HepG2 (cell line): ENCODE data around the gene DLG3. TPM values are rescaled to one million over a fixed set of nuclear protein-coding genes. Genes with fewer than 3 reads are reported as not detected.

Source experiments
- ATAC-seq: fragments of 200-7000 bp; cut with Tn5 transposase; 3 replicates; pipeline ENCODE4 v1.9.1; 2020; ENCODE audit warnings: mild to moderate bottlenecking, moderate library complexity
- BruUV-seq: library from RNA; stranded (reverse); fragments of 400-500 nt; replicated peaks from 2 replicates; lab custom pipeline; 2021; lab: Mats Ljungman, UMichigan
- CTCF ChIA-PET: fragments of 300-600 bp; formaldehyde crosslinking; extraction: SDS; loops from one replicate; lab custom pipeline; 2021; ENCODE audit warnings: low total read pairs, inconsistent platforms, low intra/inter-chr PET ratio; lab: Yijun Ruan, JAX
- POLR2A ChIA-PET: fragments of 350-600 bp; sonication (Branson Sonifier 250); formaldehyde crosslinking; loops from one replicate; lab custom pipeline; 2020; ENCODE audit warnings: antibody characterized with exemption, inconsistent platforms; lab: Yijun Ruan, JAX
- DNase-seq: peaks from one replicate; pipeline ENCODE4 v3.0.0-alpha.2; 2015; ENCODE audit warnings: low spot score
- FAIRE-seq: peaks from 3 replicates; lab custom pipeline; 2011; peaks lifted over from hg19 to GRCh38; lab: Jason Lieb, UNC
- H2AFZ ChIP-seq: one replicate; pipeline ENCODE4 v1.6.1; 2011; ENCODE audit warnings: low read length, inconsistent platforms
- H3K27ac ChIP-seq: fragments of 300-600 bp; 3 replicates; pipeline ENCODE4 v1.8.0; 2011; ENCODE audit warnings: mixed run types, mild to moderate bottlenecking, mixed read lengths, low read length, inconsistent platforms; ENCODE audit not compliant: insufficient read depth; ENCODE audit errors: extremely low read length
- H3K27me3 ChIP-seq, 2 experiments: fragments of 200-600 bp in 1 of 2; 2 replicates in 1 of 2; 3 replicates in 1 of 2; pipeline versions ENCODE4 v1.6.0 to v1.8.0; 2011; ENCODE audit warnings: low read length in 2 of 2, mild to moderate bottlenecking in 2 of 2, moderate library complexity in 2 of 2, inconsistent platforms in 1 of 2; ENCODE audit not compliant: insufficient read depth in 2 of 2, control insufficient read depth in 1 of 2
- H3K36me3 ChIP-seq, 2 experiments: fragments of 200-600 bp in 1 of 2; replicated peaks in 1 of 2; 2 replicates in 1 of 2; 3 replicates in 1 of 2; pipeline versions ENCODE4 v1.5.1 to v1.8.0; 2011; ENCODE audit warnings: low read length in 2 of 2, inconsistent platforms in 1 of 2; ENCODE audit not compliant: insufficient read depth in 2 of 2, control insufficient read depth in 1 of 2
- H3K4me1 ChIP-seq: 2 replicates; pipeline ENCODE4 v1.5.1; 2012; ENCODE audit warnings: low read length, inconsistent platforms; ENCODE audit not compliant: insufficient read depth
- H3K4me2 ChIP-seq: 2 replicates; pipeline ENCODE4 v1.6.0; 2011; ENCODE audit warnings: low read depth, low read length, inconsistent platforms
- H3K4me3 ChIP-seq, 3 experiments: fragments of 200-600 bp in 1 of 3; sonication (generic), shearing (Covaris generic) in 1 of 3; replicated peaks in 1 of 3; 2 replicates each; pipeline ENCODE4 v1.5.1; 2011 to 2016; ENCODE audit warnings: low read length in 3 of 3, inconsistent platforms in 2 of 3, low read depth in 2 of 3, mild to moderate bottlenecking in 2 of 3, control low read depth in 1 of 3, mixed read lengths in 1 of 3; ENCODE audit not compliant: insufficient read depth in 1 of 3
- H3K79me2 ChIP-seq: one replicate; pipeline ENCODE4 v1.6.1; 2011; ENCODE audit warnings: low read length, inconsistent platforms; ENCODE audit not compliant: insufficient read depth
- H3K9ac ChIP-seq: 2 replicates; pipeline ENCODE4 v1.6.0; 2011; ENCODE audit warnings: mild to moderate bottlenecking, low read depth, low read length, inconsistent platforms; ENCODE audit not compliant: insufficient read depth
- H3K9me3 ChIP-seq: 2 replicates; pipeline ENCODE4 v1.5.1; 2012; ENCODE audit warnings: mild to moderate bottlenecking, low read length
- H4K20me1 ChIP-seq: 2 replicates; pipeline ENCODE4 v1.6.0; 2011; ENCODE audit warnings: inconsistent platforms, mild to moderate bottlenecking, low read length, moderate library complexity; ENCODE audit not compliant: insufficient read depth
- GTF2F1 ChIP-seq: fragments of 150-350 bp; IDR thresholded peaks from 2 replicates; pipeline ENCODE4 v1.6.1; 2014; ENCODE audit warnings: low read length
- JARID2 ChIP-seq: sonication (generic); formaldehyde crosslinking; IDR thresholded peaks from 2 replicates; pipeline ENCODE4 v1.8.1; 2023; ENCODE audit warnings: missing genetic modification reagents, inconsistent platforms; ENCODE audit not compliant: insufficient replicate concordance
- KDM6A ChIP-seq: IDR thresholded peaks from 2 replicates; pipeline ENCODE4 v1.6.1; 2016; ENCODE audit warnings: low read depth
- KLF16 ChIP-seq, 2 experiments: sonication (generic) in 1 of 2; formaldehyde crosslinking in 1 of 2; IDR thresholded peaks; 2 replicates each; pipeline versions ENCODE4 v1.6.1 to v1.8.0; 2016 to 2023; ENCODE audit warnings: missing genetic modification reagents in 2 of 2, missing compliant biosample characterization in 1 of 2
- MIER3 ChIP-seq: IDR thresholded peaks from 2 replicates; pipeline ENCODE4 v1.6.1; 2016; ENCODE audit warnings: missing compliant biosample characterization, borderline replicate concordance
- NR2F6 ChIP-seq, 2 experiments: IDR thresholded peaks; 2 replicates each; pipeline ENCODE4 v1.6.1; 2016; ENCODE audit warnings: antibody characterized with exemption in 1 of 2, mild to moderate bottlenecking in 1 of 2
- SMAD1 ChIP-seq: sonication (generic); formaldehyde crosslinking; IDR thresholded peaks from 2 replicates; pipeline ENCODE4 v1.4.0; 2020; ENCODE audit warnings: missing genetic modification reagents, low read depth, mild to moderate bottlenecking, borderline replicate concordance
- ZNF337 ChIP-seq: sonication (generic); formaldehyde crosslinking; IDR thresholded peaks from 2 replicates; pipeline ENCODE4 v1.5.1; 2020; ENCODE audit warnings: missing genetic modification reagents, low read depth, mild to moderate bottlenecking, borderline replicate concordance
- ZNF574 ChIP-seq: sonication (generic); formaldehyde crosslinking; IDR thresholded peaks from 2 replicates; pipeline ENCODE4 v1.4.0; 2020; ENCODE audit warnings: missing genetic modification reagents
- ZNF646 ChIP-seq: sonication (generic); formaldehyde crosslinking; IDR thresholded peaks from 2 replicates; pipeline ENCODE4 v1.9.0; 2021; ENCODE audit warnings: mild to moderate bottlenecking, missing genetic modification reagents
- WGBS: methylation state at CpG from one replicate; pipeline ENCODE4 v1.1.6; 2017; ENCODE audit warnings: low lambda C conversion rate; 5-methylcytosine and 5-hydroxymethylcytosine counted together
- in situ Hi-C: cut with HindIII; loops from 2 replicates; pipeline ENCODE4 v1.10.0; 2017; ENCODE audit warnings: low pct_unique_long_range_greater_than_20kb; ENCODE audit not compliant: extremely low pct_ligation_motif_present
- intact Hi-C: fragments of 100-400 bp; cut with micrococcal nuclease; formaldehyde crosslinking; loops from one replicate; pipeline ENCODE4 v1.10.0; 2022; ENCODE audit not compliant: unreplicated experiment
- polyA plus RNA-seq, 8 experiments: library from polyadenylated mRNA; depleted of rRNA in 3 of 8; stranded (reverse) in 7 of 8; unstranded in 1 of 8; fragments of >200 nt; fragmentation: Illumina TruSeq in 4 of 8; extraction: Trizol in 4 of 8; gene quantifications; 2 replicates each; pipeline versions ENCODE4 v1.2.1 to v1.2.3, GENCODE V29; 2011 to 2016; ENCODE audit warnings: low read depth in 4 of 8, missing spikeins in 1 of 8, mixed read lengths in 1 of 8; ENCODE audit not compliant: insufficient read depth in 1 of 8
- total RNA-seq, 5 experiments: library from RNA; depleted of rRNA; stranded (reverse); fragments of >200 nt; fragmentation: Illumina TruSeq; extraction: Trizol; gene quantifications; 2 replicates each; pipeline ENCODE4 v1.2.3, GENCODE V29; 2016; ENCODE audit warnings: low read depth in 1 of 5
- TF ChIP-seq, protein P1 (sequence below): sonication (generic); formaldehyde crosslinking; IDR thresholded peaks from 2 replicates; pipeline ENCODE4 v1.8.1; 2022; ENCODE audit warnings: mild to moderate bottlenecking, missing genetic modification reagents
- TF ChIP-seq, protein P2 (sequence below): sonication (generic); formaldehyde crosslinking; IDR thresholded peaks from 2 replicates; pipeline ENCODE4 v1.5.0; 2020; ENCODE audit warnings: missing genetic modification reagents

The DLG3 gene
- total and polyA plus RNA-seq, 2 of the 13 experiments (the other 11 are each of a cell fraction or from before 2014, with no cell fraction given) = 9.9 to 19.4 TPM

DNA sequence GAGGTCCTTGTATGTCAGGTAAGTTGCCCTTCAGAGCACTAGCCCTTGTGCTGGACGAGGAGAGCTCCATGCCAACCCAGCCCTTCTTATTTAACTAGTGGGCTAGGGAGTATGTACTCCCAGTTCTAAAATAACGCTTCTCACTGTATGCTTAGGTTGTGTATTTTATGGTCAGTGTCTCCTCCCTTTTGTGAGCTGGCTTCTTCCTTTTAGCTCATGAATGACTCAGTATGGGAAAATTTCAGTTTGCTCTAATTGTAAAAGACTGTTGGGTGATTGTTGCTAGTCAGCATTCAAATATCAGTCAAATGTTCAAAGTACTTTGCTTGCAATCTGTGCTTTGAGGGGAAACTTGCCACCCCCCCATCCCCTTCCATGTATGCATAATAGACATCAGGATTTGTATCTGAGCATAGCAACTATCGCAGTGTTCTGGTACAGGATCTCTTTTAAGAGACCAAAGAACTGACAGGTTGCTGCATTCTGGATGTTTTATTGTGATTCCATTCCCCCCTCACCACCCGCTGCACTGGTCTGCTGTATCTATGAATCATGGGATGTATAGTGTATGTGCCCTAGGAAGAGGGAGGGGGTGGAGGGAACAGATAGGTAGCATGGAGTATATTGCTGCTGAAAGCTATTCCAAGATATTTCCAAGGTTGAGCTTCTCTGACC lies 34.7 kb downstream of the DLG3 start:
- in situ Hi-C loops = no loop called here
- ChIA-PET POLR2A (no interaction called here), CTCF (no interaction called here)
- no peak overlapping the region for H3K4me3 ChIP-seq
- no peaks in the 10 kb centered on the region for H3K9me3 ChIP-seq
- WGBS = 66% methylated on average over 4 of the region's 4 CpGs
- H3K9ac ChIP-seq = no peak overlapping the region
- H3K4me1 ChIP-seq = peaks cover 35% of the 10 kb centered on the region
- no peak overlapping the region for H2AFZ ChIP-seq
- ATAC-seq = peak; percentile 39; the same call in 1 of the 3 replicates
- no peak for FAIRE-seq
- H3K4me2 ChIP-seq = no peak overlapping the region
- DNase-seq = peak; percentile 67
- peak overlapping the region; percentile 35 for H3K27ac ChIP-seq
- H3K27me3 ChIP-seq = no peaks in the 10 kb centered on the region
- H4K20me1 ChIP-seq = no peaks in the 10 kb centered on the region
- H3K36me3 ChIP-seq = peaks cover 0 to 3% of the 10 kb centered on the region in 2 experiments; a peak in 1 of 5 replicates
- BruUV-seq = no TSS peak
- H3K79me2 ChIP-seq = no peaks in the 10 kb centered on the region
- intact Hi-C loops = no loop called here
- TF ChIP-seq ZNF337 (no peak), SMAD1 (no peak), GTF2F1 (no peak), MIER3 (CRISPR knock-in tag) (no peak), ZNF574 (CRISPR knock-in tag) (no peak), NR2F6 (IDR thresholded peaks at IDR 0.05) (no peak), NR2F6 (CRISPR knock-in tag; IDR thresholded peaks at IDR 0.05) (no peak), KDM6A (CRISPR knock-in tag) (no peak), ZNF646 (CRISPR knock-in tag) (no peak), KLF16 (CRISPR knock-in tag; IDR thresholded peaks at IDR 0.05) (no peak), JARID2 (no peak)
- TF ChIP-seq, protein P1, sequence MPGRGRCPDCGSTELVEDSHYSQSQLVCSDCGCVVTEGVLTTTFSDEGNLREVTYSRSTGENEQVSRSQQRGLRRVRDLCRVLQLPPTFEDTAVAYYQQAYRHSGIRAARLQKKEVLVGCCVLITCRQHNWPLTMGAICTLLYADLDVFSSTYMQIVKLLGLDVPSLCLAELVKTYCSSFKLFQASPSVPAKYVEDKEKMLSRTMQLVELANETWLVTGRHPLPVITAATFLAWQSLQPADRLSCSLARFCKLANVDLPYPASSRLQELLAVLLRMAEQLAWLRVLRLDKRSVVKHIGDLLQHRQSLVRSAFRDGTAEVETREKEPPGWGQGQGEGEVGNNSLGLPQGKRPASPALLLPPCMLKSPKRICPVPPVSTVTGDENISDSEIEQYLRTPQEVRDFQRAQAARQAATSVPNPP (CRISPR knock-in tag) = no peak
- TF ChIP-seq, protein P2, sequence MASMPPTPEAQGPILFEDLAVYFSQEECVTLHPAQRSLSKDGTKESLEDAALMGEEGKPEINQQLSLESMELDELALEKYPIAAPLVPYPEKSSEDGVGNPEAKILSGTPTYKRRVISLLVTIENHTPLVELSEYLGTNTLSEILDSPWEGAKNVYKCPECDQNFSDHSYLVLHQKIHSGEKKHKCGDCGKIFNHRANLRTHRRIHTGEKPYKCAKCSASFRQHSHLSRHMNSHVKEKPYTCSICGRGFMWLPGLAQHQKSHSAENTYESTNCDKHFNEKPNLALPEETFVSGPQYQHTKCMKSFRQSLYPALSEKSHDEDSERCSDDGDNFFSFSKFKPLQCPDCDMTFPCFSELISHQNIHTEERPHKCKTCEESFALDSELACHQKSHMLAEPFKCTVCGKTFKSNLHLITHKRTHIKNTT = no peak
